Hypothalamus (tissue), 51 donors: Measurements from ENCODE around the gene CACNA1B.
A peak's percentile ranks its signal among the peaks of the same experiment; 100 is the strongest.
"Not testable (repeated sequence)": the region's sequence is repeated elsewhere in the genome, so short reads cannot be mapped to it uniquely, and the experiment has no call there.

ENCODE experiments used
- DNase-seq, 51 donors: peaks; one replicate each; lab custom pipeline; 2025; lab: John Stamatoyannopoulos, UW

Gene CACNA1B

GRCh38 chr9:137865581-137866145 lies 11.9 kb upstream of the CACNA1B start:
- DNase-seq, result no peak

GRCh38 chr9:137866226-137867141 lies 11.1 kb upstream of the CACNA1B start:
- no peak for DNase-seq

GRCh38 chr9:137870432-137870831 lies 7.2 kb upstream of the CACNA1B start:
- DNase-seq, result no peak

- no peak for DNase-seq
Measured at GRCh38 chr9:137872296-137872695, 5.3 kb upstream of the CACNA1B start.

GRCh38 chr9:137873408-137873807 lies 4.2 kb upstream of the CACNA1B start:
- no peak for DNase-seq

- DNase-seq, result no peak
Measured at GRCh38 chr9:137873858-137874362, 3.7 kb upstream of the CACNA1B start.

- DNase-seq, result no peak
Measured at GRCh38 chr9:137875354-137875753, 2.2 kb upstream of the CACNA1B start.

- no peak for DNase-seq
Measured at GRCh38 chr9:137875846-137876245, 1.7 kb upstream of the CACNA1B start.

GRCh38 chr9:137876269-137876668 lies 1.3 kb upstream of the CACNA1B start:
- DNase-seq, result no peak

- no peak for DNase-seq
Measured at GRCh38 chr9:137876781-137877386, 698 bp upstream of the CACNA1B start.

GRCh38 chr9:137878146-137878941 lies 762 bp downstream of the CACNA1B start:
- DNase-seq, result peak in 8 of 51 donors; percentile 18 to 54 (median 38)

- DNase-seq, result no peak
Measured at GRCh38 chr9:137879052-137879451, 1.5 kb downstream of the CACNA1B start.

- no peak for DNase-seq
Measured at GRCh38 chr9:137879566-137880150, 2.1 kb downstream of the CACNA1B start.

- DNase-seq, result no peak
Measured at GRCh38 chr9:137880160-137880975, 2.8 kb downstream of the CACNA1B start.

- no peak for DNase-seq
Measured at GRCh38 chr9:137880976-137881530, 3.5 kb downstream of the CACNA1B start.

- no peak for DNase-seq
Measured at GRCh38 chr9:137881591-137882505, 4.3 kb downstream of the CACNA1B start.

GRCh38 chr9:137882506-137882821 lies 4.9 kb downstream of the CACNA1B start:
- DNase-seq, result no peak

GRCh38 chr9:137883977-137884376 lies 6.4 kb downstream of the CACNA1B start:
- not testable (repeated sequence) for DNase-seq
